Spleen (tissue), 11 donors: ENCODE results near the gene IRAG1. TPM values are rescaled to one million over a fixed set of nuclear protein-coding genes. Genes with fewer than 3 reads are reported as not detected.

Experiments
- DNase-seq: peaks from one replicate; pipeline ENCODE4 v3.0.0-alpha.2; 2020
- H3K27ac ChIP-seq, 8 donors: fragments of 200-600 bp; sonication (generic) in 7 of 8; 1 replicate in 4 of 8; 2 replicates in 4 of 8; pipeline versions ENCODE4 v1.5.0 to v1.8.0; 2016 to 2021; ENCODE audit warnings: inconsistent platforms in 4 of 8, mild to moderate bottlenecking in 4 of 8, moderate library complexity in 1 of 8
- H3K27me3 ChIP-seq, 7 donors: fragments of 200-600 bp; sonication (generic) in 6 of 7; replicated peaks in 1 of 7; 1 replicate in 4 of 7; 2 replicates in 3 of 7; pipeline versions ENCODE4 v1.5.0 to v1.8.0; 2016 to 2021; ENCODE audit warnings: inconsistent platforms in 3 of 7, mild to moderate bottlenecking in 1 of 7
- H3K36me3 ChIP-seq, 6 donors: fragments of 200-600 bp; sonication (generic) in 5 of 6; 1 replicate in 4 of 6; 2 replicates in 2 of 6; pipeline versions ENCODE4 v1.5.0 to v1.8.0; 2016 to 2021; ENCODE audit warnings: inconsistent platforms in 2 of 6
- H3K4me1 ChIP-seq, 6 donors: fragments of 200-600 bp; sonication (generic) in 5 of 6; 1 replicate in 3 of 6; 2 replicates in 3 of 6; pipeline versions ENCODE4 v1.5.0 to v1.8.0; 2016 to 2021; ENCODE audit warnings: inconsistent platforms in 3 of 6
- H3K4me3 ChIP-seq, 8 donors: fragments of 200-600 bp; sonication (generic) in 7 of 8; 1 replicate in 4 of 8; 2 replicates in 4 of 8; pipeline versions ENCODE4 v1.5.0 to v1.8.0; 2016 to 2021; ENCODE audit warnings: inconsistent platforms in 4 of 8, mild to moderate bottlenecking in 4 of 8, moderate library complexity in 2 of 8
- H3K9me3 ChIP-seq, 8 donors: fragments of 200-600 bp; sonication (generic) in 7 of 8; 1 replicate in 4 of 8; 2 replicates in 4 of 8; pipeline versions ENCODE4 v1.5.0 to v1.8.0; 2016 to 2021; ENCODE audit warnings: inconsistent platforms in 4 of 8
- POLR2A ChIP-seq, 3 donors: fragments of 450-650 bp; IDR thresholded peaks; one replicate each; pipeline ENCODE4 v1.5.1; 2017; ENCODE audit warnings: antibody characterized with exemption in 3 of 3, mild to moderate bottlenecking in 1 of 3
- POLR2AphosphoS5 ChIP-seq, 3 donors: sonication (generic); formaldehyde crosslinking; IDR thresholded peaks; one replicate each; pipeline ENCODE4 v1.5.1; 2017; ENCODE audit warnings: antibody characterized with exemption in 3 of 3
- WGBS, 5 donors: extraction: QIAGEN DNeasy Blood & Tissue Kit in 3 of 5; methylation state at CpG; one replicate each; pipeline versions ENCODE4 v1.1.5 to v1.1.7; 2013 to 2018; 5-methylcytosine and 5-hydroxymethylcytosine counted together
- intact Hi-C: fragments of 100-400 bp; cut with DNase I; formaldehyde crosslinking; loops from one replicate; pipeline ENCODE4 v1.15.0; 2023; ENCODE audit warnings: low total_unique reads
- polyA plus RNA-seq, 3 donors: library from polyadenylated mRNA; stranded (reverse); fragments of 200-250 nt; gene quantifications; one replicate each; pipeline ENCODE4 v1.2.1, GENCODE V29; 2013
- total RNA-seq, 7 donors: library from RNA; depleted of rRNA in 3 of 7; stranded (reverse); fragments of >200 nt in 3 of 7; fragmentation: NEBNext Ultra II Directional in 4 of 7; extraction: Animal tissue kit (Norgen Biotek cat#: 25700) in 4 of 7; gene quantifications; one replicate each; pipeline versions ENCODE4 v1.1.0 to v1.2.1, GENCODE V29; 2016 to 2021
- TF ChIP-seq, protein P1 (sequence below), 11 experiments: fragments of 200-600 bp in 7 of 11; fragments of 450-650 bp in 4 of 11; sonication (generic) in 4 of 11; IDR thresholded peaks in 8 of 11; conservative IDR thresholded peaks in 3 of 11; 1 replicate in 7 of 11; 2 replicates in 4 of 11; pipeline versions ENCODE4 v1.4.0 to v1.8.0; 2016 to 2021; ENCODE audit warnings: antibody characterized with exemption in 11 of 11, inconsistent platforms in 4 of 11, mild to moderate bottlenecking in 1 of 11
- donor health status: healthy with polysubstance abuse.
- donor health status: DM: no; HTN: no; CAD: no; lungs with moderate emphysema.
- donor health status: DM: no; HTN: no; CAD: no.
- donor health status: Bipolar disorder and iron deficiency.
- donor health status: healthy.
- donor health status: DM: no; HTN: no; CAD: no.
- donor health status: DM: yes; HTN: yes; CAD: no.

Gene IRAG1
- total and polyA plus RNA-seq, 10 donors: 2.8 to 15.6 (median 10.0) TPM

DNA sequence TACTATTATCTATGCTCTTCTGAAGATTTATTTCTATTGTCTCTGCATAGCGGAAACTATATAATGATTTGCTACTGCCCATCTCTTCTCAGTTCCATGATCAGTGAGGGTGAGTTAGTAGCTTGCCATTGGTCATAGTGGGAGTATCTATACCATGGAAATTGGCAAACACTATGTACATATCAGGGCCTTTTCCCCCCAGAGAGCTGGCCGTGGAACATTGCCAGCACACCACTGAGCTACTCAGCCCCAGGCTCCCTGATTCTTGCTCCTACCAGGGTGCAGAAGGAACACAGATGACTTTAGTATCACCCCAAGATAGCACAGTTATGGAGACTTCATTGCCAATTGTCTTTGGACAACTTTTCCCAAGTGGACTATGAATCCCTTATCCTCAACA lies 33.2 kb downstream of the IRAG1 start:
- DNase-seq: no peak
- H3K4me3 ChIP-seq: no peak overlapping the region
- H3K9me3 ChIP-seq: no peaks in the 10 kb centered on the region
- TF ChIP-seq POLR2A (IDR thresholded peaks at IDR 0.05): no peak
- TF ChIP-seq, protein P1, sequence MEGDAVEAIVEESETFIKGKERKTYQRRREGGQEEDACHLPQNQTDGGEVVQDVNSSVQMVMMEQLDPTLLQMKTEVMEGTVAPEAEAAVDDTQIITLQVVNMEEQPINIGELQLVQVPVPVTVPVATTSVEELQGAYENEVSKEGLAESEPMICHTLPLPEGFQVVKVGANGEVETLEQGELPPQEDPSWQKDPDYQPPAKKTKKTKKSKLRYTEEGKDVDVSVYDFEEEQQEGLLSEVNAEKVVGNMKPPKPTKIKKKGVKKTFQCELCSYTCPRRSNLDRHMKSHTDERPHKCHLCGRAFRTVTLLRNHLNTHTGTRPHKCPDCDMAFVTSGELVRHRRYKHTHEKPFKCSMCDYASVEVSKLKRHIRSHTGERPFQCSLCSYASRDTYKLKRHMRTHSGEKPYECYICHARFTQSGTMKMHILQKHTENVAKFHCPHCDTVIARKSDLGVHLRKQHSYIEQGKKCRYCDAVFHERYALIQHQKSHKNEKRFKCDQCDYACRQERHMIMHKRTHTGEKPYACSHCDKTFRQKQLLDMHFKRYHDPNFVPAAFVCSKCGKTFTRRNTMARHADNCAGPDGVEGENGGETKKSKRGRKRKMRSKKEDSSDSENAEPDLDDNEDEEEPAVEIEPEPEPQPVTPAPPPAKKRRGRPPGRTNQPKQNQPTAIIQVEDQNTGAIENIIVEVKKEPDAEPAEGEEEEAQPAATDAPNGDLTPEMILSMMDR (IDR thresholded peaks at IDR 0.05 in 8 of 11, conservative IDR thresholded peaks at IDR 0.05 in 3 of 11): no peak
- TF ChIP-seq POLR2AphosphoS5 (IDR thresholded peaks at IDR 0.05): no peak
- H3K27ac ChIP-seq: peak overlapping the region; percentile 40 to 83 (median 73)
- peaks cover 27 to 67% (median 47%) of the 10 kb centered on the region in 6 donors for H3K4me1 ChIP-seq
- WGBS, 5 donors: 89 to 100% (median 96%) methylated on average over 2 of the region's 2 CpGs
- intact Hi-C loops: no loop called here
- no peaks in the 10 kb centered on the region for H3K36me3 ChIP-seq
- no peaks in the 10 kb centered on the region for H3K27me3 ChIP-seq

DNA sequence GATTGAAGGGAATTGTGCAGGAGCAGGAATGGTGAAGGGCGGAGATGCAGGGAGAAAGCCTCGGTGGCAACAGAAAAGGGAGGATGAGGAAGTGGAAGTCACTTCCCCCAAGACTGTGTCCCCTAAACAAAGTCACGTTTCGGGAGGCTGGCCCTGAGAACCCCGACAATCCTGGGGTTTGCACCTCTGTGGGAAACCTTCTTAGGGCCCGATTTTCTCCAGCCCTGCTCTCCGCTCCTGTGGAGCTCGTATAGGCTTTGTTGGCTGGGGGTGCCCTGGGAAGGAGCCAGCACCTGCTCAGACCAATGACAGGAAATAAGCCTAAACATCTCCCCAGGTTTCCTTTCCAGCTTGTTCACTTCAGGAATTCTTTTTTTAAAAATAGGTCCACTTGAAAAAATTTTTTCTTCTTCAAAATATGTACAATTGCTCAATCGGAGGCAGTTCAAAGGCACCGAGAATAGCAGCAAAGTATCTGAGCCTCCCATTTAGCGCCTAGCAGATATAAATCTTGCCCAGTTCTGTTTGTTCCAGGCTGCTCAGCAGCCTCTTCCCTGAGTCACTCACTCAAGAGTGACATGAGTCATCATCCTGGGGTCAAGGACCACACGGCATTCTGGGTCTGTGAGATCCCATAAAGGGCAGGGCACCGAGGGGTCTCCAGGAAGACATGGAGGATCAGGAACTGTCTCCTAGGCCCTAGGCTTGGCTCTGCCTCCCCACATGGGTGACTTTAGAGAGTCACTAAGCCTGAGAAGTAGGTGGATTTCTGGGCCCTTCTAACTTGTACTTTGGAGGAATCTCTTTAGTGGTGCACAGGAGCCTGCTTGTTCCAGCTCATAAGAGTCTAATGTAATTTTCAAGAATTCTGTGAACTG lies 34.0 kb downstream of the IRAG1 start:
- Histone ChIP-seq H3K36me3 (no peaks in the 10 kb centered on the region), H3K9me3 (no peaks in the 10 kb centered on the region), H3K27ac (peak overlapping the region; percentile 42 to 83 (median 73)), H3K4me3 (no peak overlapping the region), H3K4me1 (peaks cover 30 to 74% (median 51%) of the 10 kb centered on the region in 6 donors), H3K27me3 (no peaks in the 10 kb centered on the region)
- no peak for DNase-seq
- TF ChIP-seq POLR2AphosphoS5 (IDR thresholded peaks at IDR 0.05): peak in 1 of 3 donors; percentile 63
- TF ChIP-seq, protein P1 (IDR thresholded peaks at IDR 0.05 in 8 of 11, conservative IDR thresholded peaks at IDR 0.05 in 3 of 11): no peak
- WGBS, 5 donors: 36 to 53% (median 39%) methylated on average over 12 to 13 of the region's 13 CpGs
- intact Hi-C loops: loop anchor here (5.0 to 10.0 kb wide), 2 partner anchors 78 to 145 kb away; no protein-coding TSS in a partner anchor

DNA sequence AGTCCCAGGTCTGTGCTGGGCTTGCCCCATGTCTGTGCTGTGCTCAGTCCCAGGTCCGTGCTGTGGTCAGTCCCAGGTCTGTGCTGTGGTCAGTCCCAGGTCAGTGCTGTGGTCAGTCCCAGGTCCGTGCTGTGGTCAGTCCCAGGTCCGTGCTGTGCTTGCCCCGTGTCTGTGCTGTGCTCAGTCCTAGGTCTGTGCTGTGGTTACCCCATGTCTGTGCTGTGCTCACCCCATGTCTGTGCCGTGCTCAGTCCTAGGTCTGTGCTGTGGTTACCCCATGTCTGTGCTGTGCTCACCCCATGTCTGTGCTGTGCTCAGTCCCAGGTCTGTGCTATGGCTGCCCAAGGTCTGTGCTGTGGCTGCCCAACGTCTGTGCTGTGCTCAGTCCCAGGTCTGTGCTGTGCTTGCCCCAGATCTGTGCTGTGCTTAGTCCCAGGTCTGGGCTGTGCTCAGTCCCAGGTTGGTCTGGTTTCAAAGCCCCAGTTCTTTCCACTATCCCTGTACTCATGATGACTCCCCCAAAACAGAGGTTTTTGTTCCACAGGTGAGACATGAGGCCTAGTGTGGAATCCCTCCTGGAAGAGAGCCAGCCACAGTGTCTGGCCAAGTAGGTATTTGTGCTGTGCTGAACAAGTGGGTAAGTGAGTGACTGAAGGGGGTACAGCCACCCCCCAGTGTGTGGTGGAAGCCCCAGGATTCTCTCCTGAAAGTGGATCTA lies 34.8 kb downstream of the IRAG1 start:
- Histone ChIP-seq H3K27me3 (no peaks in the 10 kb centered on the region), H3K4me1 (peaks cover 37 to 75% (median 59%) of the 10 kb centered on the region in 6 donors), H3K36me3 (no peaks in the 10 kb centered on the region), H3K4me3 (no peak overlapping the region), H3K27ac (peak overlapping the region; percentile 42 to 83 (median 74)), H3K9me3 (no peaks in the 10 kb centered on the region)
- intact Hi-C loops: loop anchor here (5.0 to 10.0 kb wide), 2 partner anchors 79 to 144 kb away; no protein-coding TSS in a partner anchor
- 65 to 81% (median 74%) methylated on average over 1 to 6 of the region's 6 CpGs for WGBS, 5 donors
- TF ChIP-seq, protein P1 (IDR thresholded peaks at IDR 0.05 in 8 of 11, conservative IDR thresholded peaks at IDR 0.05 in 3 of 11): no peak
- TF ChIP-seq POLR2A (IDR thresholded peaks at IDR 0.05) (no peak), POLR2AphosphoS5 (IDR thresholded peaks at IDR 0.05) (no peak)
- DNase-seq: no peak
